SH-SY5Y (cell line): ENCODE data around the gene ARFGAP1.

Experiments used
- GATA2 ChIP-seq: IDR thresholded peaks from 2 replicates; pipeline ENCODE4 v1.6.1; 2011; ENCODE audit warnings: mild to moderate bottlenecking, low read depth, low read length
- GATA3 ChIP-seq: IDR thresholded peaks from 2 replicates; pipeline ENCODE4 v1.6.1; 2011; ENCODE audit warnings: low read depth, mild to moderate bottlenecking, low read length, moderate library complexity

DNA sequence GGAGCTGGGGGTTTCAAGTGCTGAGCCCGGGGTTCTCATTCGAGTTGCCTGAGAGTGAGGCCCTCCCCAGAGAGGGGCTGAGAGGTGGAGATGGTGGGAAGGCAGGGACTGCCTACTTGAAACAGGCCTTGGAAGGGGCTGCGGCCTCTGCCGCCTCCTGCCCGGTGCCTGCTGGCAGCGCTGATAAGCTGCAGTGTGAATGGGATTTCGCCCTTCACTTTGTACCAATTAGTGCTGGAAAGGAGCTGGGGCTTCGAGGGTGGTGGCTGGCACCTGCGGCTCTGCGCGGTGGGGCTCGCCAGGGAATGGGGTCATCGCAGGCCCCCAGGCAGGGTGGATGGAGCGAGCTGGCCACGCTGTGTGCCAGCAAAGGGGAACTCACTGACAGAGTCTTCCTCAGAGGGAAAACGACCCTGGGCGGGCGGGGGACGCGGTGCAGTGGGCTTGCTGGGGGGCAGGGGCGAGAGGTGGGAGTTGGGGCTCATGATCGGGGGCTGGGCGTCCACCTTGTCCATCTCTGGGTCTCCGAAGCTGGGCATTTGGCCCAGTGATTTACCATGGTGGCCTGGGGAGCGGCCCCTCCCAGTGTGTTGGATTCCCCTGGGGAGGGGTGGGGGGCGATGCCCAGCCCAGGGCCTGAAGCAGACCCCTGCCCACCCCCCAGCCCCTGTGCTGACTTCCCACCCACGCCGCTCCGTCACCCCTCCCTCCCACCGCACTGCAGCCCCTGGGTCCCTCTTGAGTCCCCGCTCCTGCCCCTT is 43.3 kb downstream of the ARFGAP1 start:
- no peak for TF ChIP-seq GATA2
- TF ChIP-seq GATA3, result no peak
